ENCODE data around the gene VEGFA. TPM values are rescaled to one million over a fixed set of nuclear protein-coding genes. Genes with fewer than 3 reads are reported as not detected.

The VEGFA gene
- total and polyA plus RNA-seq, 2 of the 8 experiments (the other 6 are each of a cell fraction or from before 2014, with no cell fraction given) = 42.2 to 58.5 TPM

DNA sequence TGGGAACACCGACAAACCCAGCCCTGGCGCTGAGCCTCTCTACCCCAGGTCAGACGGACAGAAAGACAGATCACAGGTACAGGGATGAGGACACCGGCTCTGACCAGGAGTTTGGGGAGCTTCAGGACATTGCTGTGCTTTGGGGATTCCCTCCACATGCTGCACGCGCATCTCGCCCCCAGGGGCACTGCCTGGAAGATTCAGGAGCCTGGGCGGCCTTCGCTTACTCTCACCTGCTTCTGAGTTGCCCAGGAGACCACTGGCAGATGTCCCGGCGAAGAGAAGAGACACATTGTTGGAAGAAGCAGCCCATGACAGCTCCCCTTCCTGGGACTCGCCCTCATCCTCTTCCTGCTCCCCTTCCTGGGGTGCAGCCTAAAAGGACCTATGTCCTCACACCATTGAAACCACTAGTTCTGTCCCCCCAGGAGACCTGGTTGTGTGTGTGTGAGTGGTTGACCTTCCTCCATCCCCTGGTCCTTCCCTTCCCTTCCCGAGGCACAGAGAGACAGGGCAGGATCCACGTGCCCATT, 15.3 kb downstream of the VEGFA start (continued):
- TF ChIP-seq JUN (IDR thresholded peaks at IDR 0.05; ENCODE audit: low read depth, low read length) (no peak), POU5F1 (IDR thresholded peaks at IDR 0.05; ENCODE audit: low read depth, low read length) (no peak), MAFK (IDR thresholded peaks at IDR 0.05; ENCODE audit: low read depth, low read length) (no peak)
